Gastroesophageal sphincter (tissue), 4 donors: ENCODE measurements around the gene ACTBL2. TPM values are rescaled to one million over a fixed set of nuclear protein-coding genes. Genes with fewer than 3 reads are reported as not detected.
"Not testable (repeated sequence)": the region's sequence is repeated elsewhere in the genome, so short reads cannot be mapped to it uniquely, and the experiment has no call there.

Source experiments
- ATAC-seq: fragments of 150-250 bp; one replicate; pipeline ENCODE4 v1.9.1; 2016; ENCODE audit warnings: mild to moderate bottlenecking, moderate library complexity
- H3K27ac ChIP-seq, 4 donors: fragments of 200-600 bp; sonication (generic) in 3 of 4; 1 replicate in 3 of 4; 2 replicates in 1 of 4; pipeline ENCODE4 v1.5.1; 2016 to 2019
- H3K27me3 ChIP-seq: fragments of 200-600 bp; sonication (generic); one replicate; pipeline ENCODE4 v1.5.1; 2019
- H3K36me3 ChIP-seq, 2 donors: fragments of 200-600 bp; sonication (generic); one replicate each; pipeline ENCODE4 v1.5.1; 2019; ENCODE audit warnings: control low read depth in 1 of 2
- H3K4me1 ChIP-seq, 3 donors: fragments of 200-600 bp; sonication (generic); 1 replicate in 2 of 3; 2 replicates in 1 of 3; pipeline ENCODE4 v1.5.1; 2016 to 2019; ENCODE audit warnings: control low read depth in 2 of 3
- H3K4me3 ChIP-seq, 2 donors: fragments of 200-600 bp; sonication (generic); one replicate each; pipeline ENCODE4 v1.5.1; 2019; ENCODE audit warnings: mild to moderate bottlenecking in 1 of 2, moderate library complexity in 1 of 2
- H3K9me3 ChIP-seq, 3 donors: fragments of 200-600 bp; sonication (generic); one replicate each; pipeline ENCODE4 v1.5.1; 2017 to 2019; ENCODE audit warnings: control low read depth in 2 of 3
- CTCF ChIP-seq, 4 experiments: fragments of 200-600 bp in 2 of 4; fragments of 450-650 bp in 2 of 4; sonication (generic) in 1 of 4; IDR thresholded peaks; one replicate each; pipeline ENCODE4 v1.5.1; 2017 to 2019; ENCODE audit warnings: antibody characterized with exemption in 4 of 4, mild to moderate bottlenecking in 2 of 4, moderate library complexity in 2 of 4
- EP300 ChIP-seq: sonication (generic); formaldehyde crosslinking; IDR thresholded peaks from one replicate; pipeline ENCODE4 v1.6.1; 2017; ENCODE audit warnings: antibody characterized with exemption, mild to moderate bottlenecking
- POLR2A ChIP-seq, 2 donors: fragments of 450-650 bp; IDR thresholded peaks; one replicate each; pipeline ENCODE4 v1.6.1; 2017; ENCODE audit warnings: antibody characterized with exemption in 2 of 2, mild to moderate bottlenecking in 2 of 2, moderate library complexity in 1 of 2
- POLR2AphosphoS5 ChIP-seq: sonication (generic); formaldehyde crosslinking; IDR thresholded peaks from one replicate; pipeline ENCODE4 v1.6.1; 2017; ENCODE audit warnings: antibody characterized with exemption
- WGBS, 2 donors: methylation state at CpG; one replicate each; pipeline ENCODE4 v1.1.5; 2018; ENCODE audit warnings: low coverage in 1 of 2; 5-methylcytosine and 5-hydroxymethylcytosine counted together
- total RNA-seq, 4 donors: library from RNA; depleted of rRNA; stranded (reverse); fragments of >200 nt; gene quantifications; one replicate each; pipeline ENCODE4 v1.1.0, GENCODE V29; 2016

Gene ACTBL2
- under 1 TPM in 2 of 4 donors, not detected in 2; 0.13 to 0.15 TPM for total RNA-seq

DNA sequence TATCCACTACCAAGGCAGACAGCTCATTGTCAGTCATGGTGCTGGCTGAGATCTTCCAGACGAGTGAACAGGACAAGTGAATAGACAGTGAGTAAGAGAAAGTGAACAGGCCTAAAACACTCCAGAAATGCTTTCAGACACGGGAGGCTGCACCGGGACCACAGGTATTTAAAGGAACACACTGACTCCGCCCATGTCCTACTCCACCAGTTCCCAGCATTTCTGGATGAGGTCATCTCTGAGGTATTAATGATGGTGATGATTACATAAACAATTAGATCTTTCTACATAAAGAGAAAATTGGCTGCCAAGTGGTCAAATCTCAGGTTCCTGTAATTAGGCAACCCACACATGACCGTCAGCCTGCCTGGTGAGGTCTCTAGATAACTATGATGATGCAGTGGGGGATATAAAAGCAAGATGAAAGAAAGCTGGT lies at the start of gene ACTBL2:
ACTBL2 (minus strand) TSS at position 141 of the 436 bp plus-strand sequence; CDS start at position 37, 104 bp downstream.
- Histone ChIP-seq H3K27ac (no peak within 1 kb of the TSS), H3K27me3 (no peaks in the 10 kb centered on the region), H3K9me3 (no peaks in the 10 kb centered on the region), H3K4me1 (no peaks in the 10 kb centered on the region), H3K4me3 (no peak within 1 kb of the TSS), H3K36me3 (no peaks in the 10 kb centered on the region)
- ATAC-seq, result no peak
- 82 to 91% methylated on average over 3 to 5 of the region's 5 CpGs for WGBS, 2 donors
- TF ChIP-seq CTCF (IDR thresholded peaks at IDR 0.05) (no peak), POLR2AphosphoS5 (no peak), EP300 (no peak), POLR2A (IDR thresholded peaks at IDR 0.05) (no peak)

DNA sequence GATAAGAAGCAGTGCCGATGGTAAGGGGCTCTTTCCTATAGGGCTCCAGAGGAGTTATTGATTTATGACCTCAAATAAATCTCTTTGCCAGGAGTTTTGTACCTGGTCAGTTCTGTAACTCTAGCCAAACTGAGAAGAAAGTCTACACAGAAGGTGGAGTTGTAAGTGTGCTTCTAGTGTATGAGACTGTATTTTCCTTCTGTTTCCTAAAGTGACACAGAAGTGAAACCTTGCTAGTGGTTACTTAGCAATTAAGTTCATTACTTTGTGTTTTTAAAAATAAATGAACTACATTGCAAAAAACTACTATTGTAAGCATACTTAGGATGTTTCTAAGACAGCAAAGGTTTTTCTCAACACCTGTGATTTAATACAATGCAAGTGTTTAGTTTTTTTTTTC lies 48.7 kb upstream of the ACTBL2 start:
- TF ChIP-seq EP300 (no peak), POLR2AphosphoS5 (no peak), CTCF (IDR thresholded peaks at IDR 0.05) (no peak), POLR2A (IDR thresholded peaks at IDR 0.05) (no peak)
- Histone ChIP-seq H3K27ac (no peak overlapping the region), H3K36me3 (no peaks in the 10 kb centered on the region), H3K27me3 (no peaks in the 10 kb centered on the region), H3K4me3 (no peak overlapping the region), H3K9me3 (no peaks in the 10 kb centered on the region), H3K4me1 (no peaks in the 10 kb centered on the region)
- no peak for ATAC-seq
- WGBS, 2 donors, result 86 to 94% methylated on average over 1 of the region's 1 CpG

DNA sequence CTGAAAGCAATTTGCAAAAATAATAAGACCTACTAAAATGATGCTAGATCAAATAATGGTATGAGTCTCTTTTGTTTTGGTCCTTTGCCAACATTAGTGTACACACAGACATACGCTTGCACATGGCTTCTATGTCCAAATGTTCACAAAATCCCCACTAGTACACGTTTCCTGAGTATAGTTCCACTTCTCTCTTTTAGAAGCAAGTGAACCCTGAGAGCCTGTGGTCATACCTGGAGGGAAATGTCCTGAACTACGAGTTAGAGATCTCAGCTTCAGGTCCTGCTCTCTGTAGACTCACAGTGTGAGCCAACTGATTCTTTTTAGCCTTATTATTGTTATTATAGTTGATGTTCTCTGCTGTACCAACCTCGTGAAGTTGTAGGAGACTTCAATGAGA lies 47.3 kb upstream of the ACTBL2 start:
- no peak overlapping the region for H3K4me3 ChIP-seq
- no peak for TF ChIP-seq CTCF (IDR thresholded peaks at IDR 0.05)
- TF ChIP-seq POLR2A (IDR thresholded peaks at IDR 0.05), result no peak
- no peak for TF ChIP-seq POLR2AphosphoS5
- H3K9me3 ChIP-seq, result no peaks in the 10 kb centered on the region
- H3K27ac ChIP-seq, result no peak overlapping the region
- no peaks in the 10 kb centered on the region for H3K27me3 ChIP-seq
- H3K36me3 ChIP-seq, result no peaks in the 10 kb centered on the region
- WGBS, 2 donors, result 60 to 71% methylated on average over 4 of the region's 4 CpGs
- ATAC-seq, result no peak
- H3K4me1 ChIP-seq, result no peaks in the 10 kb centered on the region

GRCh38 chr5:57527870-57528269 lies 45.3 kb upstream of the ACTBL2 start:
- H3K27ac ChIP-seq, result no peak overlapping the region
- H3K27me3 ChIP-seq, result no peaks in the 10 kb centered on the region
- no peaks in the 10 kb centered on the region for H3K36me3 ChIP-seq
- H3K9me3 ChIP-seq, result no peaks in the 10 kb centered on the region
- no peak overlapping the region for H3K4me3 ChIP-seq
- no peaks in the 10 kb centered on the region for H3K4me1 ChIP-seq
- no peak for ATAC-seq
- TF ChIP-seq CTCF (IDR thresholded peaks at IDR 0.05) (no peak), EP300 (no peak), POLR2A (IDR thresholded peaks at IDR 0.05) (no peak), POLR2AphosphoS5 (no peak)
- 72 to 88% methylated on average over 2 to 4 of the region's 4 CpGs for WGBS, 2 donors

GRCh38 chr5:57524348-57525060 lies 41.9 kb upstream of the ACTBL2 start:
- no peaks in the 10 kb centered on the region for H3K27me3 ChIP-seq
- no peaks in the 10 kb centered on the region for H3K4me1 ChIP-seq
- TF ChIP-seq EP300 (no peak), POLR2A (IDR thresholded peaks at IDR 0.05) (no peak), CTCF (IDR thresholded peaks at IDR 0.05) (no peak), POLR2AphosphoS5 (no peak)
- no peak for ATAC-seq
- no peak overlapping the region for H3K27ac ChIP-seq
- WGBS, 2 donors, result 64 to 74% methylated on average over 5 to 6 of the region's 6 CpGs
- no peaks in the 10 kb centered on the region for H3K36me3 ChIP-seq
- peaks cover 0 to 8% (median 0%) of the 10 kb centered on the region in 3 donors for H3K9me3 ChIP-seq
- H3K4me3 ChIP-seq, result no peak overlapping the region

DNA sequence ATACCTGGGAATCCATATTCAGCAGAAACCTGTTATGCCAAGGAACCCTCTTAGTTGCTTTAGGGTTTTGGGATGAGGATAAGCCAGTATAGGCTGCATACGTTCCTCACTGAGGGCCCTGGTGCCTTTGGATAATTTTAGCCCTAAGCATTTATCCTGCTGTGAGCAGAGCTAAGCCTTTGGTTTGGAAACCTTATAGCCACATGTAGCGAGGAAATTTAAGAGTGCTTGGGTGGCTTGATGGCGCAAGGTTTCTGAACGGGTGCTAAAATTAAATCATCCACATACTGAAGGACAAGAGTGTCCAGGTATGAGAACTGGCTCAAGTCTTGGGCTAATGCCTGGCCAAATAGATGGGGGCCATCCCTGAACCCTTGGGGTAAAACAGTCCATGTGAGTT lies 39.9 kb upstream of the ACTBL2 start:
- H3K4me1 ChIP-seq, H3K4me3 ChIP-seq, H3K27me3 ChIP-seq, H3K27ac ChIP-seq, H3K9me3 ChIP-seq, H3K36me3 ChIP-seq, ATAC-seq: not testable (repeated sequence)
- 94 to 96% methylated on average over 3 to 4 of the region's 4 CpGs for WGBS, 2 donors

- not testable (repeated sequence) for ATAC-seq, H3K9me3 ChIP-seq, H3K4me3 ChIP-seq, H3K36me3 ChIP-seq, H3K27ac ChIP-seq, H3K4me1 ChIP-seq, H3K27me3 ChIP-seq
- no CpG with 5 or more reads among the region's 17 CpGs for WGBS, 2 donors
Observed at GRCh38 chr5:57518415-57518814, 35.8 kb upstream of the ACTBL2 start.
